ENCODE measurements around the gene ZNF563. TPM values are rescaled to one million over a fixed set of nuclear protein-coding genes. Genes with fewer than 3 reads are reported as not detected.

Gene ZNF563
- total and polyA plus RNA-seq, 2 of the 8 experiments (the other 6 are each of a cell fraction or from before 2014, with no cell fraction given) = 0.91 to 2.3 TPM

DNA sequence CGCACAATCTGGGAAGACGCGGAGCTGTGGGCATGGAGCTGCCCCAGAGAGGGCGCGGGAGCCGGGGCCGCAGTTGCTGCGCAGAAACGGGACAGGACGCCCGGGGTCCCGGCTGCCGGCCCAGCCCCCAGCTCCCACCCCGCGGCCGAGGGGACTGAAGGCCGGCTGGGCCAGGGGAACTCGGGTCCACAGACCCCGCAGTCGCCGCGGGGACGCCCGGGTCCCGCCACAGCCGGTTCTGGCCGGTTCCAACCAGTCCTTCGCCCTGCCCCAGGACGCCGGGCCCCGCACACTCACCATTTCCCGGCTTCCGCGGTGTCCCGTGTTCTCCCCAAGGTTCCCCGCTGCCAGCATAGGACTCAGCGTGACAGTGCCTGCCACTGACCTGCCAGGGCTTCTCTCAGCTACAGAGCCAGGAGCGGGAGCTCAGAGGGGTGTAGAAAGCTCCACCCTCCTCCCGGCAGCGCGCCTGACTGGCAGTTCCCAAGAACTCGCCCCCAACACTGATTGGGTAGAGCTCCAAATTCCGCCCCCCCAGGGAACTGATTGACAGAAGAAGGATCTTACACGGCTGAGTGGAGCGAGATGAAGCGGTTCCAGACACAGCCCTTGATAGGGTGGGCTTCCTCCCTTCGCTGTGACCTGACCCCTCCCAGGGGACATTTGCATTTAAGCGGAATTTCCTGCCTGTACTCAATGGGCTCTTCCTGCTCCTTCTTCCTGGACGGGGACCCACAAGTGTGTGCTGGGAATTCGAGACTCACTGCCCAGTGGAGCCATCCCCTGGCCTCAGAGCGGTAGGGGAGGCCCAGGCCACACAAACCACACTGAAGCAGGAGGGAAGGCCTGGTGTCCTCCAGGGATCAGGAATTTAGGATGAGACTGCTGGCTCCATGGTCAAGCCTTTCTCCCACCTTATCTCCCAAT is 32.1 kb upstream of the ZNF563 start, which contains the start of gene ZNF442:
ZNF442 (minus strand) TSS at position 448 of the 927 bp plus-strand sequence. CDS start 2,052 bp downstream, outside the sequence.
- Histone ChIP-seq H3K23me2 (ENCODE audit: low read depth, low read length) (peaks cover 7% of the 10 kb centered on the region; the same call in 1 of the 2 replicates), H3K79me1 (ENCODE audit: low read depth, low read length) (no peaks in the 10 kb centered on the region), H4K8ac (ENCODE audit: extremely low read depth, insufficient read depth, low read length) (peak within 1 kb of the TSS; percentile 97; the same call in 1 of the 2 replicates), H2BK120ac (replicated peaks; ENCODE audit: low read depth, low read length) (no peak within 1 kb of the TSS), H2BK5ac (ENCODE audit: low read depth, low read length) (0 out of 2 replicates have a peak within 1 kb of the TSS, but pooled peaks have one; percentile 63), H2AK5ac (ENCODE audit: low read depth, low read length) (no peak within 1 kb of the TSS), H3K14ac (ENCODE audit: insufficient read length) (no peak within 1 kb of the TSS), H2AFZ (ENCODE audit: low read length) (peak within 1 kb of the TSS; percentile 68), H4K91ac (replicated peaks; ENCODE audit: insufficient read length, low read length) (no peak within 1 kb of the TSS), H3K27me3 (replicated peaks in 1 of 4; ENCODE audit: control insufficient read depth in 3 of 4, extremely low read depth in 1 of 4, insufficient read depth in 3 of 4, low read length in 3 of 4) (peaks cover 0 to 8% (median 6%) of the 10 kb centered on the region in 4 experiments; a peak in 5 of 7 replicates), H4K20me1 (replicated peaks in 1 of 2; ENCODE audit: control insufficient read depth in 1 of 2, insufficient read depth in 2 of 2, low read length in 2 of 2) (no peaks in the 10 kb centered on the region), H3K4ac (replicated peaks; ENCODE audit: insufficient read length, low read depth, low read length) (no peak within 1 kb of the TSS), H2BK20ac (ENCODE audit: low read length) (no peak within 1 kb of the TSS), H3K9ac (replicated peaks in 1 of 4; ENCODE audit: extremely low read depth in 1 of 4, low read depth in 3 of 4, low read length in 3 of 4) (peak within 1 kb of the TSS; percentile 82 to 96 (median 85)), H2BK12ac (ENCODE audit: low read depth, low read length) (no peak within 1 kb of the TSS; the same call in 1 of the 2 replicates), H3K4me1 (replicated peaks in 1 of 4; ENCODE audit: control insufficient read depth in 3 of 4, insufficient read depth in 4 of 4, low read length in 3 of 4) (no peaks in the 10 kb centered on the region), H3K36me3 (ENCODE audit: control insufficient read depth in 2 of 4, insufficient read depth in 4 of 4, low read length in 3 of 4) (no peaks in the 10 kb centered on the region), H3K27ac (ENCODE audit: low read depth, low read length) (peak within 1 kb of the TSS; percentile 42; the same call in 1 of the 2 replicates), H2BK15ac (ENCODE audit: low read length) (no peak within 1 kb of the TSS), H4K5ac (ENCODE audit: insufficient read length, low read depth, low read length) (peak within 1 kb of the TSS; percentile 18), H3K56ac (replicated peaks; ENCODE audit: insufficient read length, low read depth, low read length) (no peak within 1 kb of the TSS), H3K9me3 (ENCODE audit: insufficient read depth in 2 of 2, low read depth in 1 of 2, low read length in 1 of 2) (peaks cover 4 to 19% of the 10 kb centered on the region in 2 experiments), H3K4me3 (ENCODE audit: extremely low read depth in 1 of 4, insufficient read depth in 2 of 4, low read depth in 3 of 4, low read length in 4 of 4) (peak within 1 kb of the TSS; percentile 61 to 83 (median 80)), H3K79me2 (ENCODE audit: control insufficient read depth in 1 of 2, insufficient read depth in 2 of 2, low read length in 2 of 2) (no peaks in the 10 kb centered on the region), H3K18ac (ENCODE audit: extremely low read depth, low read length) (no peak within 1 kb of the TSS; the same call in 1 of the 2 replicates), H3K23ac (ENCODE audit: insufficient read length) (no peak within 1 kb of the TSS), H3K4me2 (ENCODE audit: insufficient read depth in 1 of 2, low read depth in 2 of 2, low read length in 2 of 2) (peak within 1 kb of the TSS; percentile 56 to 80)
- FAIRE-seq (peak; percentile 94), DNase-seq (ENCODE audit: low read depth in 1 of 2, low spot score in 2 of 2) (peak; percentile 91 to 94)
- POLR2A ChIA-PET (ENCODE audit: partially characterized antibody) = interaction anchor here (0.5 to 1.7 kb wide), 15 partner anchors 11 to 313 kb away, joined by 3 to 10 read pairs (median 4); partner anchors contain the start of genes ZNF20, ZNF44, ZNF443 and ZNF563
- CTCF ChIA-PET (ENCODE audit: partially characterized antibody) = interaction anchor here (0.6 to 1.8 kb wide), 15 partner anchors 9 to 402 kb away, joined by 3 to 9 read pairs (median 3); partner anchors contain the start of genes ZNF563 and ZNF799
- WGBS, 2 experiments (ENCODE audit: extremely low coverage in 1 of 2, insufficient coverage in 1 of 2, insufficient read length in 1 of 2, insufficient replicate concordance in 2 of 2, low coverage in 1 of 2, low lambda C conversion rate in 2 of 2, missing lambda C conversion rate in 1 of 2) = 2% methylated on average over 46 of the region's 51 CpGs; no CpG with 5 or more reads in 1 of the 2 experiments
- TF ChIP-seq POU5F1 (IDR thresholded peaks at IDR 0.05; ENCODE audit: low read depth, low read length) = no peak
- no peak for TF ChIP-seq SAP30 (IDR thresholded peaks at IDR 0.05; ENCODE audit: insufficient read depth, insufficient replicate concordance, low read length)
- TF ChIP-seq, protein P1, sequence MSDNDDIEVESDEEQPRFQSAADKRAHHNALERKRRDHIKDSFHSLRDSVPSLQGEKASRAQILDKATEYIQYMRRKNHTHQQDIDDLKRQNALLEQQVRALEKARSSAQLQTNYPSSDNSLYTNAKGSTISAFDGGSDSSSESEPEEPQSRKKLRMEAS (IDR thresholded peaks at IDR 0.05) = peak; percentile 66; the same call in 1 of the 2 replicates
- TF ChIP-seq SP1 (IDR thresholded peaks at IDR 0.05; ENCODE audit: low read depth, low read length) = peak; percentile 81
- TF ChIP-seq SP4 (IDR thresholded peaks at IDR 0.05; ENCODE audit: low read length) = peak; percentile 93
- no peak for TF ChIP-seq MAFK (IDR thresholded peaks at IDR 0.05; ENCODE audit: low read depth, low read length)
- peak; percentile 11; the same call in 1 of the 2 replicates for TF ChIP-seq CREB1 (IDR thresholded peaks at IDR 0.05)
- no peak for TF ChIP-seq KDM1A (IDR thresholded peaks at IDR 0.05; ENCODE audit: borderline replicate concordance, low read length)
- no peak for TF ChIP-seq EGR1 (IDR thresholded peaks at IDR 0.05; ENCODE audit: borderline replicate concordance, low read depth, low read length)
- TF ChIP-seq HDAC6 (IDR thresholded peaks at IDR 0.05; ENCODE audit: low read depth, low read length) = no peak
